ENCODE data around the gene PRKG1. TPM values are rescaled to one million over a fixed set of nuclear protein-coding genes. Genes with fewer than 3 reads are reported as not detected.

Gene PRKG1
- total and polyA plus RNA-seq, 4 donors = 0.46 to 5.1 (median 1.5) TPM

- WGBS = 69% methylated on average over 5 of the region's 5 CpGs
- no peak overlapping the region for H3K4me3 ChIP-seq (ENCODE audit: low read depth in 1 of 3, low read length in 3 of 3)
These were observed 732.0 kb downstream of the PRKG1 start for GRCh38 chr10:51806079-51806835.

GRCh38 chr10:51808187-51808586, 733.9 kb downstream of the PRKG1 start:
- no peak for TF ChIP-seq ZBTB33 (IDR thresholded peaks at IDR 0.05)
- H3K4me3 ChIP-seq (ENCODE audit: low read depth in 1 of 3, low read length in 3 of 3) = no peak overlapping the region
- no peaks in the 10 kb centered on the region for H3K9me3 ChIP-seq (ENCODE audit: control insufficient read depth in 4 of 4, low read length in 3 of 4)
- H3K4me1 ChIP-seq (ENCODE audit: control insufficient read depth in 4 of 4, insufficient read depth in 4 of 4, low read length in 3 of 4) = no peaks in the 10 kb centered on the region
- no peaks in the 10 kb centered on the region for H3K36me3 ChIP-seq (ENCODE audit: control insufficient read depth in 4 of 4, insufficient read depth in 3 of 4, low read depth in 1 of 4, low read length in 3 of 4)
- no peak overlapping the region for H3K9ac ChIP-seq (ENCODE audit: low read depth in 1 of 2, low read length in 2 of 2)
- DNase-seq (ENCODE audit: low spot score) = no peak
- no peaks in the 10 kb centered on the region for H3K27me3 ChIP-seq (ENCODE audit: control insufficient read depth in 4 of 4, insufficient read depth in 4 of 4, low read length in 3 of 4)
- WGBS = 74% methylated on average over 3 of the region's 3 CpGs
- H3K27ac ChIP-seq (ENCODE audit: low read depth in 1 of 2, low read length in 2 of 2) = no peak overlapping the region

More at GRCh38 chr10:51806079-51806835, 732.0 kb downstream of the PRKG1 start:
- H3K27me3 ChIP-seq (ENCODE audit: control insufficient read depth in 4 of 4, insufficient read depth in 4 of 4, low read length in 3 of 4) = no peaks in the 10 kb centered on the region
- no peak for DNase-seq (ENCODE audit: low spot score)
- no peak overlapping the region for H3K27ac ChIP-seq (ENCODE audit: low read depth in 1 of 2, low read length in 2 of 2)
- no peaks in the 10 kb centered on the region for H3K36me3 ChIP-seq (ENCODE audit: control insufficient read depth in 4 of 4, insufficient read depth in 3 of 4, low read depth in 1 of 4, low read length in 3 of 4)
- H3K4me1 ChIP-seq (ENCODE audit: control insufficient read depth in 4 of 4, insufficient read depth in 4 of 4, low read length in 3 of 4) = no peaks in the 10 kb centered on the region
- no peaks in the 10 kb centered on the region for H3K9me3 ChIP-seq (ENCODE audit: control insufficient read depth in 4 of 4, low read length in 3 of 4)
- no peak overlapping the region for H3K9ac ChIP-seq (ENCODE audit: low read depth in 1 of 2, low read length in 2 of 2)
- TF ChIP-seq HNF4A (conservative IDR thresholded peaks at IDR 0.05) = no peak
- TF ChIP-seq GABPA (IDR thresholded peaks at IDR 0.05 in 1 of 2, conservative IDR thresholded peaks at IDR 0.05 in 1 of 2) = no peak
- no peak for TF ChIP-seq EGR1 (IDR thresholded peaks at IDR 0.05; ENCODE audit: low read depth in 2 of 2)
- no peak for TF ChIP-seq MAX (IDR thresholded peaks at IDR 0.05)
- no peak for TF ChIP-seq RAD21 (IDR thresholded peaks at IDR 0.05)
- TF ChIP-seq HNF4G (IDR thresholded peaks at IDR 0.05) = no peak
- TF ChIP-seq CTCF (IDR thresholded peaks at IDR 0.05; ENCODE audit: low read depth, low read length, missing input control) = no peak
- TF ChIP-seq JUND (IDR thresholded peaks at IDR 0.05) = no peak
- no peak for TF ChIP-seq SP1 (IDR thresholded peaks at IDR 0.05)
- TF ChIP-seq NR2F2 (IDR thresholded peaks at IDR 0.05) = no peak
- TF ChIP-seq REST (IDR thresholded peaks at IDR 0.05) = no peak
